Activated gamma-delta T cell (primary cell): ENCODE measurements around the gene SENP5.
A peak's percentile ranks its signal among the peaks of the same experiment; 100 is the strongest.

Experiments
- DNase-seq: peaks from one replicate; lab custom pipeline; 2025; lab: John Stamatoyannopoulos, UW

Gene SENP5

GRCh38 chr3:196968233-196969133 lies 100.8 kb downstream of the SENP5 start, which contains the start of gene PIGZ:
Gene PIGZ (minus strand): TSS chr3:196968833. CDS start chr3:196952031, 16,802 bp downstream.
- no peak for DNase-seq

GRCh38 chr3:196969134-196969659 lies 101.5 kb downstream of the SENP5 start:
- peak; percentile 28 for DNase-seq

- peak; percentile 47 for DNase-seq
Observed at GRCh38 chr3:196969660-196970546, 102.2 kb downstream of the SENP5 start.

GRCh38 chr3:196970547-196971093 lies 102.9 kb downstream of the SENP5 start:
- DNase-seq = no peak

GRCh38 chr3:196971094-196971698 lies 103.5 kb downstream of the SENP5 start:
- DNase-seq = no peak

GRCh38 chr3:196974661-196975060 lies 106.9 kb downstream of the SENP5 start:
- no peak for DNase-seq

GRCh38 chr3:196975349-196975748 lies 107.6 kb downstream of the SENP5 start:
- no peak for DNase-seq

GRCh38 chr3:196976941-196977340 lies 109.2 kb downstream of the SENP5 start:
- DNase-seq = no peak

- no peak for DNase-seq
Observed at GRCh38 chr3:196979545-196979944, 111.8 kb downstream of the SENP5 start.

GRCh38 chr3:196981657-196982056 lies 113.9 kb downstream of the SENP5 start:
- DNase-seq = no peak

- DNase-seq = no peak
Observed at GRCh38 chr3:196983186-196983585, 115.5 kb downstream of the SENP5 start.
